ENCODE measurements around the gene INHBB.

Gene INHBB

GRCh38 chr2:120346026-120346666 lies at the start of gene INHBB:
Gene INHBB, plus strand, starts transcription at chr2:120346136. Its CDS starts 53 bp downstream, at chr2:120346189.
- FAIRE-seq (no peak), DNase-seq (ENCODE audit: insufficient read length, low spot score) (no peak)
- no peak for TF ChIP-seq CTCF (IDR thresholded peaks at IDR 0.05; ENCODE audit: insufficient read depth, missing control alignments)

GRCh38 chr2:120298173-120298835 lies 47.6 kb upstream of the INHBB start:
- no peak for TF ChIP-seq CTCF (IDR thresholded peaks at IDR 0.05; ENCODE audit: insufficient read depth, missing control alignments)
- no peak for DNase-seq (ENCODE audit: insufficient read length, low spot score)
- FAIRE-seq, result no peak

- FAIRE-seq (no peak), DNase-seq (ENCODE audit: insufficient read length, low spot score) (no peak)
- TF ChIP-seq CTCF (IDR thresholded peaks at IDR 0.05; ENCODE audit: insufficient read depth, missing control alignments), result no peak
These were observed 46.9 kb upstream of the INHBB start for GRCh38 chr2:120299004-120299403.

- DNase-seq (ENCODE audit: insufficient read length, low spot score) (no peak), FAIRE-seq (no peak)
- TF ChIP-seq CTCF (IDR thresholded peaks at IDR 0.05; ENCODE audit: insufficient read depth, missing control alignments), result no peak
These were observed 46.4 kb upstream of the INHBB start for GRCh38 chr2:120299561-120299960.

GRCh38 chr2:120300385-120300784 lies 45.6 kb upstream of the INHBB start:
- DNase-seq (ENCODE audit: insufficient read length, low spot score), result no peak
- no peak for FAIRE-seq
- no peak for TF ChIP-seq CTCF (IDR thresholded peaks at IDR 0.05; ENCODE audit: insufficient read depth, missing control alignments)

GRCh38 chr2:120301284-120301683 lies 44.7 kb upstream of the INHBB start:
- FAIRE-seq (no peak), DNase-seq (ENCODE audit: insufficient read length, low spot score) (no peak)
- no peak for TF ChIP-seq CTCF (IDR thresholded peaks at IDR 0.05; ENCODE audit: insufficient read depth, missing control alignments)

- DNase-seq (ENCODE audit: insufficient read length, low spot score) (no peak), FAIRE-seq (no peak)
- no peak for TF ChIP-seq CTCF (IDR thresholded peaks at IDR 0.05; ENCODE audit: insufficient read depth, missing control alignments)
These were observed 43.6 kb upstream of the INHBB start for GRCh38 chr2:120302301-120302700.

Data from D721Med (cell line).